Activated B cell treated with CpG ODN at 0.5 μM for 24 hours (primary cell): ENCODE measurements around the gene PLCB1. TPM values are rescaled to one million over a fixed set of nuclear protein-coding genes. Genes with fewer than 3 reads are reported as not detected.

Source experiments
- ATAC-seq: fragments of 200-7000 bp; cut with Tn5 transposase; one replicate; pipeline ENCODE4 v1.10.0; 2021; ENCODE audit warnings: low read depth, mild to moderate bottlenecking, moderate library complexity
- CTCF ChIA-PET: fragments of 350-600 bp; sonication (Branson Sonifier 250); formaldehyde crosslinking; loops from one replicate; lab custom pipeline; 2021; ENCODE audit warnings: antibody characterized with exemption; lab: Charles Lee
- POLR2A ChIA-PET: fragments of 350-600 bp; sonication (Branson Sonifier 250); formaldehyde crosslinking; loops from one replicate; lab custom pipeline; 2021; ENCODE audit warnings: antibody characterized with exemption; lab: Charles Lee
- DNase-seq: peaks from one replicate; pipeline ENCODE4 v3.0.0; 2022
- H3K27ac Mint-ChIP-seq: one replicate; pipeline ENCODE4 v1.8.0; 2020; ENCODE audit warnings: mixed read lengths
- H3K27me3 Mint-ChIP-seq: one replicate; pipeline ENCODE4 v1.8.0; 2021; ENCODE audit warnings: mixed read lengths
- H3K36me3 Mint-ChIP-seq: one replicate; pipeline ENCODE4 v1.8.0; 2021; ENCODE audit warnings: low read depth, mixed read lengths
- H3K4me1 Mint-ChIP-seq: one replicate; pipeline ENCODE4 v1.8.0; 2021; ENCODE audit warnings: mixed read lengths
- H3K4me3 Mint-ChIP-seq: one replicate; pipeline ENCODE4 v1.8.0; 2020; ENCODE audit warnings: mild to moderate bottlenecking, mixed read lengths
- H3K9me3 Mint-ChIP-seq: one replicate; pipeline ENCODE4 v1.8.0; 2020; ENCODE audit warnings: mixed read lengths
- CTCF ChIP-seq: fragments of 200-600 bp; IDR thresholded peaks from one replicate; pipeline ENCODE4 v1.8.0; 2022; ENCODE audit warnings: antibody characterized with exemption, mild to moderate bottlenecking
- intact Hi-C: fragments of 100-400 bp; cut with micrococcal nuclease; formaldehyde crosslinking; loops from one replicate; pipeline ENCODE4 v1.15.1; 2024
- total RNA-seq: library from RNA; stranded (reverse); gene quantifications from 2 replicates; pipeline ENCODE4 v1.2.3, GENCODE V29; 2022

The PLCB1 gene
- total RNA-seq, 1 donor from 2014 or later = 0.86 TPM

DNA sequence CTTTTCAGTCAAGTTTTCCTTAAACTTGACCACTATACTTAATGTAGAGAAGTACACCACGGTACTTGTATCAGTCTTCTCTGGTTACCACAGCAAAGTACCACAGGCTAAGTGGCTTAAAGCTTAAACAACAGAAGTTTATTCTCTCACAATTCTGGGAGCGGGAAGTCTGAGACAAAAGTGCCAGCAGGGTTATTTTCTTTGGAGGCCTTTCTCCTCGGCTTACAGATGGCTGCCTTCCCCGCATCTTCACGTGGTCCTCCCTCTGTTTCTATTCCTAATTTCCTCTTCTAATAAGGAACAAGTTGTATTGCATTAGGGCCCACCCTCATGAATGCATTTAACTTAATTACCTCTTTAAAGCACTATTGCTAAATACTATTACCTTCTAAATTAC lies 258.0 kb downstream of the PLCB1 start:
- H3K36me3 Mint-ChIP-seq = no peaks in the 10 kb centered on the region

DNA sequence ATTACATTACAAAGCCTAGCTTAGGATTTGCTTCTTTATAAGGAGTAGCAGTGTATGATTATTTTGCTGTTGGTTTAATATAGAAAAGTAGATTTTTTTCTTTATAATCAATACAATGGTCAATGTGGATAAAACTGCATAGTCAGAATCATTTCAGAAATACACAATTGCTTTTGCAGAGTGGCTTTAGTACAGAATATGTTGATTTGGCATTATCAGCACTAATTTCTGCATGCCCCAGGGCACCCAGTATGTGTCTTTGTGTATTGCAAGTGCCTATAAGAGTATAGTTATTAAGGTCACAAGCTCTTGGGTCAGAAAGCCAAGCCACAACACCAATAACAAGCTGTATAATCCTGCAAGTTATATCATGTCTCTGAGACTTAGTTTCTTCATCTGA lies 258.4 kb downstream of the PLCB1 start:
- H3K4me3 Mint-ChIP-seq = no peak overlapping the region
- CTCF ChIA-PET = interaction anchor here (0.6 to 1.3 kb wide), 6 partner anchors 9 to 347 kb away, joined by 3 to 8 read pairs (median 4); no protein-coding TSS in a partner anchor
- H3K27me3 Mint-ChIP-seq = no peaks in the 10 kb centered on the region
- no peaks in the 10 kb centered on the region for H3K9me3 Mint-ChIP-seq
- H3K36me3 Mint-ChIP-seq = no peaks in the 10 kb centered on the region
- no peak for TF ChIP-seq CTCF
- POLR2A ChIA-PET = no interaction called here
- intact Hi-C loops = loop anchor here (1.0 kb wide), 1 partner anchor 332 kb away; no protein-coding TSS in a partner anchor
- no peak overlapping the region for H3K27ac Mint-ChIP-seq
- ATAC-seq (no peak), DNase-seq (no peak)
- no peaks in the 10 kb centered on the region for H3K4me1 Mint-ChIP-seq

More for the DNA sequence above, 258.0 kb downstream of the PLCB1 start:
- Mint-ChIP-seq H3K27ac (no peak overlapping the region), H3K9me3 (no peaks in the 10 kb centered on the region), H3K27me3 (no peaks in the 10 kb centered on the region), H3K4me1 (no peaks in the 10 kb centered on the region), H3K4me3 (no peak overlapping the region)
- ATAC-seq (no peak), DNase-seq (no peak)
- CTCF ChIA-PET = interaction anchor here (0.8 to 2.7 kb wide), 7 partner anchors 9 to 368 kb away, joined by 3 to 18 read pairs (median 4); no protein-coding TSS in a partner anchor
- intact Hi-C loops = loop anchor here (1.0 kb wide), 1 partner anchor 332 kb away; no protein-coding TSS in a partner anchor
- POLR2A ChIA-PET = no interaction called here
- TF ChIP-seq CTCF = no peak

DNA sequence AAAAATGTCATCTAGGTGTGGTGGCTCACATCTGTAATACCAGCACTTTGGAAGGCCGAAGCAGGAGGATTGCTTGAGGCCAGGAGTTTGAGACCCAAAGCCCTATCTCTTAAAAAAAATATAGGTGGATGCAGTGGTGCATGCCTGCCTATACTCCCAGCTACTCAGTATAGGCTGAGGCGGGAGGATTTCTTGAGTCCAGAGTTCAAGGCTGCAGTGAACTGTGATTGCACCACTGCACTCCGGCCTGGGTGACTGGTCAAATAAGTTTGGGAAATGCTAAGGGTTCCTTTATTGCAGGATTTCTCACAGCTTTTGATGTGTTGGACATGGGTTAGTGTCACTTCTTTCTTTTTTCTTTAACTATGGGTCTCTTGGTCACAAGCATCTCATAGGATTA lies 261.3 kb downstream of the PLCB1 start:
- DNase-seq (no peak), ATAC-seq (no peak)
- no peak overlapping the region for H3K27ac Mint-ChIP-seq
- CTCF ChIA-PET = no interaction called here
- TF ChIP-seq CTCF = no peak
- no peak overlapping the region for H3K4me3 Mint-ChIP-seq
- POLR2A ChIA-PET = no interaction called here
- intact Hi-C loops = no loop called here
- peaks cover 2% of the 10 kb centered on the region for H3K9me3 Mint-ChIP-seq
- H3K27me3 Mint-ChIP-seq = no peaks in the 10 kb centered on the region
- H3K36me3 Mint-ChIP-seq = no peaks in the 10 kb centered on the region
- peaks cover 2% of the 10 kb centered on the region for H3K4me1 Mint-ChIP-seq

DNA sequence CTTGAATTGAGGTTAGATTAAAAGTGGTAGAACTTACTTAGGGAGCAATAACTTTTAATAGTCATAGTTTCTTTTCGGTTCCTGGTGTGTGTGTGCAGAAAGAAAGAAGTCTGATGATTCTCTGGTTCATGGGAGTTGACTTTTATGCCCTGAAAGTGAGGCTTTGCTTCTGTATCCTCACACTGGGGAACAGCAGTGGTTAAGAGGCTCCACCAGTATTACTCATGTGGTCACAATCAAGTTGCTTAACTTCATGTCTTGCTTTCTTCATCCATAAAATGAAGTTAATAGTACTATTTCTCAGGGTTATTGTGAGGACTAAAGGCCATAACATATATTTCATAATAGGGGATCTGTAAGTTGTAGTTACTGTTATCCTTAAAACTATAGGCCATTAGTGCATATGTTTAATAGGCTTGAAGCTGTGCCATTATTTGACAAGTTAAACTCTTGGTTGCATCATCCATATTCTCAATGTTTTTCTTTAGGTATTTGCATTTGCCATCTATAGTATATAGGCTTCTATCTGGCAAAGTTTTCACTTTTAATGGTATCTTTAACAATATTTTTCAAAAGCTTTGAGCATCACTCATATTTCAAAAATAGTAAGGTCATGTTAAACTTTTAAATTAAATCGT lies 262.4 kb downstream of the PLCB1 start:
- Mint-ChIP-seq H3K4me1 (peaks cover 3% of the 10 kb centered on the region), H3K9me3 (peaks cover 2% of the 10 kb centered on the region), H3K36me3 (no peaks in the 10 kb centered on the region), H3K4me3 (no peak overlapping the region), H3K27ac (no peak overlapping the region), H3K27me3 (no peaks in the 10 kb centered on the region)
- ChIA-PET POLR2A (no interaction called here), CTCF (no interaction called here)
- ATAC-seq = no peak
- intact Hi-C loops = no loop called here
- no peak for DNase-seq
- TF ChIP-seq CTCF = no peak

DNA sequence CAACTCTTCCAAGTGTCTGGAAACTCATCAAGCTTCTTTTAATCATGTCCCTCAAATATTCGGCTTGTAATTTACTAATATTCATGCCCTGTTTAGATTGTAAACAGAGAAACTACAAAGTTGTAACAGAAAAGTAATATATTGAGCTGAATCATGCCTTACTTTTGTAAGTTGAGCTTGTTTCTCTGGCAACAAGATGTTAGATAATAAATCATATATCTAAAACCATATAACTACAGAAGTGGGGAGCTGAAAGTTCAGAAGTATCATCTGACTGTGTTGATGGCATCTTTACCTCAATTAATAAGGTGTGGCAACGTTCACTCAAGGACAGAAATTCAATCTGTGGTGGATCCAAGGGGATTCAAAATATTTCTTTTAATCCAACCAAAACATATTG lies 263.9 kb downstream of the PLCB1 start:
- intact Hi-C loops = no loop called here
- no peaks in the 10 kb centered on the region for H3K27me3 Mint-ChIP-seq
- ATAC-seq (no peak), DNase-seq (no peak)
- no peak for TF ChIP-seq CTCF
- H3K4me1 Mint-ChIP-seq = peaks cover 13% of the 10 kb centered on the region
- POLR2A ChIA-PET = no interaction called here
- CTCF ChIA-PET = no interaction called here
- H3K4me3 Mint-ChIP-seq = no peak overlapping the region
- H3K27ac Mint-ChIP-seq = no peak overlapping the region
- H3K9me3 Mint-ChIP-seq = peaks cover 2% of the 10 kb centered on the region
- H3K36me3 Mint-ChIP-seq = no peaks in the 10 kb centered on the region
